ENCODE measurements around the gene CYP19A1. TPM values are rescaled to one million over a fixed set of nuclear protein-coding genes. Genes with fewer than 3 reads are reported as not detected.

CYP19A1 gene
- not detected in 2 replicates for total RNA-seq

DNA sequence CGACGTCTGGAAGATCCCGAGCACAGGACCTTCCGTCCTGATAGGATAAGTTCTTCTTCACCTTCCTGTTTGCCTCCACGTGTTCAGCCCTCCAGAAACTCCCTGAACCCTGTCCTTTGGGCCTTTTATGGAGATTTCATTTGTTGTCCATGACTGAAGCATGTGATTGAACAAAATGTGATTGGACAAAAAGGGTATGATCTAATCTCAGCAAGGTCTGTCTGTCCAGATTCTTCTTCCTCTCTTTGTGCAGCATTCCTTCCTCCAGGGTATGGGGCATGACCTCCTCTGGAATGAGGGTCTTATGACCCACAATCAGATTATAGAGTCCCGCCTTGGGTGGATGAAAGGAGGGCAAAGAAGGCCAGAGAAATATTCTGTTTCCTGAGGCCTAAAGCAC, at the start of gene CYP19A1:
CYP19A1 (minus strand) TSS at position 101 of the 400 bp plus-strand sequence. CDS start 95,684 bp downstream, outside the sequence.
- TF ChIP-seq, protein P1, sequence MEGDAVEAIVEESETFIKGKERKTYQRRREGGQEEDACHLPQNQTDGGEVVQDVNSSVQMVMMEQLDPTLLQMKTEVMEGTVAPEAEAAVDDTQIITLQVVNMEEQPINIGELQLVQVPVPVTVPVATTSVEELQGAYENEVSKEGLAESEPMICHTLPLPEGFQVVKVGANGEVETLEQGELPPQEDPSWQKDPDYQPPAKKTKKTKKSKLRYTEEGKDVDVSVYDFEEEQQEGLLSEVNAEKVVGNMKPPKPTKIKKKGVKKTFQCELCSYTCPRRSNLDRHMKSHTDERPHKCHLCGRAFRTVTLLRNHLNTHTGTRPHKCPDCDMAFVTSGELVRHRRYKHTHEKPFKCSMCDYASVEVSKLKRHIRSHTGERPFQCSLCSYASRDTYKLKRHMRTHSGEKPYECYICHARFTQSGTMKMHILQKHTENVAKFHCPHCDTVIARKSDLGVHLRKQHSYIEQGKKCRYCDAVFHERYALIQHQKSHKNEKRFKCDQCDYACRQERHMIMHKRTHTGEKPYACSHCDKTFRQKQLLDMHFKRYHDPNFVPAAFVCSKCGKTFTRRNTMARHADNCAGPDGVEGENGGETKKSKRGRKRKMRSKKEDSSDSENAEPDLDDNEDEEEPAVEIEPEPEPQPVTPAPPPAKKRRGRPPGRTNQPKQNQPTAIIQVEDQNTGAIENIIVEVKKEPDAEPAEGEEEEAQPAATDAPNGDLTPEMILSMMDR (IDR thresholded peaks at IDR 0.05; ENCODE audit: insufficient read depth, low read length, poor library complexity, severe bottlenecking) = no peak
- H3K27me3 ChIP-seq (ENCODE audit: control insufficient read depth, insufficient read depth, low read length) = peaks cover 19% of the 10 kb centered on the region

DNA sequence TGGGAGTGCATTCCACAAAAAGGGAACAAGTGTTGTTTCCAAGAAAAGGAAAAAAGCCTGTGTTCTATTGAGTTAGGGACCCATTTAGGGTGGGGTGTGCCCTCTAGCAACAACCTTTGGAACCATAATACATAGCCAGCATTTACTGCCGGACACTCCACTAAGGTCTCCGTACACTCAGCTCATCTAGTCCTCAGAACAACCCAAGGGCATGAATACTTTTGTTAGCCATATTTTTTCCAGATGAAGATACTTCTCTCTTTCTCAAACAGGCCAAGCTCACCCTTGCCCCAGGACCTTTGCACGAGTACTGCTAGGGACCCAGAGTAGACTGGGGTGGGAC, 49.3 kb upstream of the CYP19A1 start:
- Histone ChIP-seq H3K36me3 (ENCODE audit: control insufficient read depth, insufficient read depth, low read length) (no peaks in the 10 kb centered on the region), H3K27me3 (ENCODE audit: control insufficient read depth, insufficient read depth, low read length) (no peaks in the 10 kb centered on the region), H3K4me3 (ENCODE audit: low read depth, low read length) (no peak overlapping the region)
- DNase-seq (ENCODE audit: low read depth) = no peak
- TF ChIP-seq, protein P1 (IDR thresholded peaks at IDR 0.05; ENCODE audit: insufficient read depth, low read length, poor library complexity, severe bottlenecking) = no peak

More for the DNA sequence above, at the start of gene CYP19A1:
- Histone ChIP-seq H3K36me3 (ENCODE audit: control insufficient read depth, insufficient read depth, low read length) (no peaks in the 10 kb centered on the region), H3K4me3 (ENCODE audit: low read depth, low read length) (no peak within 1 kb of the TSS)
- no peak for DNase-seq (ENCODE audit: low read depth)

DNA sequence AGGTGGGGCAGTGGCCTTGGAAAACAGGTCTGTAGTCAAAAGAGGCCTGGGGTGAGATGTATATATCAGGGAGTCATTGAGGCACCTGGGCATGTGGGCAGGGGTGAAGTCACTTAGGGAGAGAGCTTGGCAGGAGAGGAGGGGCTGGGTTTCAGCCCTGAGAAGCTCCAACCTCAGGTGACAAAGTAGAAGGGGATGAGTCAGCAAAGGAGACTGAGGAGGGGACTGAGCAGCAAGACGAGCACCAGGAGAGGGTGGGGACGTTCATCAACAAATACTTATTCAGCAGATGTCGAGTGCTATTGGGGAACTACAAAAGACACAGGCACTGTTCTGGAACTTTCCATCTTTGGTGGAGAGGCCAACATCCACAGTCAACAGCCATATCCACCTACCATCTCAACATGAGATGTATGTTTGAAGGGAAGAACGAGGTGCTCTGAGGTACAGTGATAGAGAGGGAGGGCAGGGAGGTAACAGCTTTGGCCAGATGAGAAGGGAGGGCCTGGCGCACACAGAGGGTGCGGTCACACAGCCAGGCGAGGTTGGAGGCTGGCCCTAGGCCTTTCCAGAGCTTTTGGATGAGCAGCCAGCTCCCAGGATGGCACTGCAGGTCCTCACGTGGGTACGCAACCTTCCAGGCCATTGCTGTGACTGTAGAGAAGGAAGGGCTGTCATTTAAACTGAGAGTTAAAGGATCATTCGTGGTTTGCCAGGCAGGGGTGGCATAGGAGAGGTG, 48.7 kb upstream of the CYP19A1 start:
- TF ChIP-seq, protein P1 (IDR thresholded peaks at IDR 0.05; ENCODE audit: insufficient read depth, low read length, poor library complexity, severe bottlenecking) = no peak
- H3K4me3 ChIP-seq (ENCODE audit: low read depth, low read length) = no peak overlapping the region
- no peak for DNase-seq (ENCODE audit: low read depth)
- no peaks in the 10 kb centered on the region for H3K36me3 ChIP-seq (ENCODE audit: control insufficient read depth, insufficient read depth, low read length)
- no peaks in the 10 kb centered on the region for H3K27me3 ChIP-seq (ENCODE audit: control insufficient read depth, insufficient read depth, low read length)

DNA sequence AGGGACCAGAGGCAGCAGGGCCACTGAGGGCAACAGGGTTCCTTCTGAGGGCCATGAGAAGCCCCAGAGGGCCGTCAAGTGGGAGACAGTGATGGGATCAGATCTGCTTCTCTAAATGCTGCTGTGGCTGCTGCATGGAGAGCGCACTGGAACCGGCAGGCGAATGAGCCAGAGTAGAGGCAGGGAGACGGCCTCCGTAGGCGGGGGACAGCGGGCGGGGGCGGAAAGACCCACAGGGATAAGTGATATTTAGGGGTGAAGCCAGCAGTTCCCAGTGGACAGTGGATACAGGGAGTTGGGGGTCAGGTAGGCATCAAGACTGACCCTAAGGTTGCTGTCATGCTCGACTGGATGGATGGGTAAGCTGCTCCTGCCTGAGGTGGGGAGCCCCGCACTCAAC, 48.1 kb upstream of the CYP19A1 start:
- Histone ChIP-seq H3K36me3 (ENCODE audit: control insufficient read depth, insufficient read depth, low read length) (no peaks in the 10 kb centered on the region), H3K4me3 (ENCODE audit: low read depth, low read length) (no peak overlapping the region), H3K27me3 (ENCODE audit: control insufficient read depth, insufficient read depth, low read length) (no peaks in the 10 kb centered on the region)
- TF ChIP-seq, protein P1 (IDR thresholded peaks at IDR 0.05; ENCODE audit: insufficient read depth, low read length, poor library complexity, severe bottlenecking) = no peak
- no peak for DNase-seq (ENCODE audit: low read depth)

DNA sequence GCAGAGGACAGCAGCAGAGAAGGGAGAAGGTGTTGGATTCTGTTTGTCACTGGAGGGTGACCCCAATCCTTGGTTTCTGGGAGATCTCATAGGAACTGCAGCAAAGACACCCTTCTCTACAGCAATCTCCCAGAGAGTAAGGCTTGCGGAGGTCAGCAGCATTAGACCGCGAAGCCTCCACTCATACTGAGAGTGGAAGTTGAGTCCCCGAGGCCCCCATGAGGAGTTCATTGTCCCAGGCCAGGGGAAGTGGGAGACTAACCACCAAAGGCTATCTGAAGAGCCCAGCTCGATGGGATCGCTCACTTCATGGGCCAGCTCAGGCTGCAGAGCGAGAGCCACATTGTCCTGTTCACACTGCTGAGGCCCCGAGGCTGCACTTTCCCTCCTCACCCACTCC, 47.6 kb upstream of the CYP19A1 start:
- no peak for DNase-seq (ENCODE audit: low read depth)
- no peak overlapping the region for H3K4me3 ChIP-seq (ENCODE audit: low read depth, low read length)
- TF ChIP-seq, protein P1 (IDR thresholded peaks at IDR 0.05; ENCODE audit: insufficient read depth, low read length, poor library complexity, severe bottlenecking) = no peak
- no peaks in the 10 kb centered on the region for H3K36me3 ChIP-seq (ENCODE audit: control insufficient read depth, insufficient read depth, low read length)
- H3K27me3 ChIP-seq (ENCODE audit: control insufficient read depth, insufficient read depth, low read length) = no peaks in the 10 kb centered on the region

DNA sequence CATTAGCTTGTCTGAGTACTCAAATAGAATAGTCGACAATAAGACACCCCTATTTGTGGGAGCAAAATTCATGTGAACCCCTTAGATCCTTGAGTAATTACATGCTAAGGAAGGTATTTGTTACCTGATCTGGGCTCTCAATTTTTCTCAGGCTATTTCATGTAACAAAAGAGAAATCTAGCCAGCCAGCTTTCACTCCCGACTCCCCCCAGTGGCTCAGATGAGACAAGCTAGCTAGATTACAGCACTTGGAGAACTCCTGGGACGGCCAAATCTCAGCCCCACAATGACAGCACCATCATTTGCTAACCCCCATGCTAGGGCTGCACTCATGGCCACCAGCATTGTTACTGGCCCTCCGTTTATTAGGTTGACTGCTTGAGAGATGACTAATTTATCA, 44.4 kb upstream of the CYP19A1 start:
- no peak for DNase-seq (ENCODE audit: low read depth)
- Histone ChIP-seq H3K4me3 (ENCODE audit: low read depth, low read length) (no peak overlapping the region), H3K36me3 (ENCODE audit: control insufficient read depth, insufficient read depth, low read length) (no peaks in the 10 kb centered on the region), H3K27me3 (ENCODE audit: control insufficient read depth, insufficient read depth, low read length) (no peaks in the 10 kb centered on the region)
- TF ChIP-seq, protein P1 (IDR thresholded peaks at IDR 0.05; ENCODE audit: insufficient read depth, low read length, poor library complexity, severe bottlenecking) = peak; percentile 70
